Measurements from ENCODE around the gene TMEM121. TPM values are rescaled to one million over a fixed set of nuclear protein-coding genes. Genes with fewer than 3 reads are reported as not detected.

The TMEM121 gene
- total RNA-seq, 1 experiment from 2014 or later: not detected

GRCh38 chr14:105500036-105500725 is 26.2 kb upstream of the TMEM121 start:
- peaks cover 34% of the 10 kb centered on the region for H3K36me3 Mint-ChIP-seq (ENCODE audit: insufficient read depth, unreplicated experiment)
- no peaks in the 10 kb centered on the region for H3K36me3 ChIP-seq (ENCODE audit: control insufficient read depth, insufficient read depth, low read length)
- TF ChIP-seq, protein P1, sequence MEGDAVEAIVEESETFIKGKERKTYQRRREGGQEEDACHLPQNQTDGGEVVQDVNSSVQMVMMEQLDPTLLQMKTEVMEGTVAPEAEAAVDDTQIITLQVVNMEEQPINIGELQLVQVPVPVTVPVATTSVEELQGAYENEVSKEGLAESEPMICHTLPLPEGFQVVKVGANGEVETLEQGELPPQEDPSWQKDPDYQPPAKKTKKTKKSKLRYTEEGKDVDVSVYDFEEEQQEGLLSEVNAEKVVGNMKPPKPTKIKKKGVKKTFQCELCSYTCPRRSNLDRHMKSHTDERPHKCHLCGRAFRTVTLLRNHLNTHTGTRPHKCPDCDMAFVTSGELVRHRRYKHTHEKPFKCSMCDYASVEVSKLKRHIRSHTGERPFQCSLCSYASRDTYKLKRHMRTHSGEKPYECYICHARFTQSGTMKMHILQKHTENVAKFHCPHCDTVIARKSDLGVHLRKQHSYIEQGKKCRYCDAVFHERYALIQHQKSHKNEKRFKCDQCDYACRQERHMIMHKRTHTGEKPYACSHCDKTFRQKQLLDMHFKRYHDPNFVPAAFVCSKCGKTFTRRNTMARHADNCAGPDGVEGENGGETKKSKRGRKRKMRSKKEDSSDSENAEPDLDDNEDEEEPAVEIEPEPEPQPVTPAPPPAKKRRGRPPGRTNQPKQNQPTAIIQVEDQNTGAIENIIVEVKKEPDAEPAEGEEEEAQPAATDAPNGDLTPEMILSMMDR (IDR thresholded peaks at IDR 0.05; ENCODE audit: insufficient read depth in 1 of 2, low read depth in 1 of 2, low read length in 1 of 2, severe bottlenecking in 1 of 2, unreplicated experiment in 1 of 2): no peak
- H3K9me3 ChIP-seq: no peaks in the 10 kb centered on the region
- POLR2A ChIA-PET: no interaction called here
- peaks cover 2% of the 10 kb centered on the region for H3K27me3 Mint-ChIP-seq (ENCODE audit: insufficient read depth, unreplicated experiment)
- no peak overlapping the region for H3K4me3 ChIP-seq (ENCODE audit: low read depth, low read length)
- intact Hi-C loops (cut with micrococcal nuclease; ENCODE audit: unreplicated experiment): no loop called here
- H3K9me3 Mint-ChIP-seq (ENCODE audit: unreplicated experiment): no peaks in the 10 kb centered on the region
- DNase-seq: no peak
- no peak overlapping the region for H3K4me3 Mint-ChIP-seq (ENCODE audit: unreplicated experiment)
- no TSS peak for BruUV-seq (replicated peaks)
- CTCF ChIA-PET: no interaction called here
- no peaks in the 10 kb centered on the region for H3K27me3 ChIP-seq (replicated peaks; ENCODE audit: control insufficient read depth, insufficient read depth, low read length)
- H3K27ac Mint-ChIP-seq (ENCODE audit: unreplicated experiment): no peak overlapping the region
- no peaks in the 10 kb centered on the region for H3K4me1 ChIP-seq
- no peaks in the 10 kb centered on the region for H3K4me1 Mint-ChIP-seq (ENCODE audit: low read depth, unreplicated experiment)

GRCh38 chr14:105500726-105501101 is 25.7 kb upstream of the TMEM121 start:
- BruUV-seq (replicated peaks): no TSS peak
- H3K9me3 Mint-ChIP-seq (ENCODE audit: unreplicated experiment): no peaks in the 10 kb centered on the region
- H3K36me3 ChIP-seq (ENCODE audit: control insufficient read depth, insufficient read depth, low read length): no peaks in the 10 kb centered on the region
- ChIA-PET CTCF (no interaction called here), POLR2A (no interaction called here)
- no peaks in the 10 kb centered on the region for H3K4me1 Mint-ChIP-seq (ENCODE audit: low read depth, unreplicated experiment)
- no peaks in the 10 kb centered on the region for H3K27me3 ChIP-seq (replicated peaks; ENCODE audit: control insufficient read depth, insufficient read depth, low read length)
- peaks cover 34% of the 10 kb centered on the region for H3K36me3 Mint-ChIP-seq (ENCODE audit: insufficient read depth, unreplicated experiment)
- H3K4me1 ChIP-seq: no peaks in the 10 kb centered on the region
- peaks cover 2% of the 10 kb centered on the region for H3K27me3 Mint-ChIP-seq (ENCODE audit: insufficient read depth, unreplicated experiment)
- H3K9me3 ChIP-seq: no peaks in the 10 kb centered on the region
- intact Hi-C loops (cut with micrococcal nuclease; ENCODE audit: unreplicated experiment): no loop called here
- H3K4me3 ChIP-seq (ENCODE audit: low read depth, low read length): no peak overlapping the region
- no peak overlapping the region for H3K27ac Mint-ChIP-seq (ENCODE audit: unreplicated experiment)
- no peak overlapping the region for H3K4me3 Mint-ChIP-seq (ENCODE audit: unreplicated experiment)
- TF ChIP-seq, protein P1 (IDR thresholded peaks at IDR 0.05; ENCODE audit: insufficient read depth in 1 of 2, low read depth in 1 of 2, low read length in 1 of 2, severe bottlenecking in 1 of 2, unreplicated experiment in 1 of 2): no peak
- DNase-seq: no peak

DNA sequence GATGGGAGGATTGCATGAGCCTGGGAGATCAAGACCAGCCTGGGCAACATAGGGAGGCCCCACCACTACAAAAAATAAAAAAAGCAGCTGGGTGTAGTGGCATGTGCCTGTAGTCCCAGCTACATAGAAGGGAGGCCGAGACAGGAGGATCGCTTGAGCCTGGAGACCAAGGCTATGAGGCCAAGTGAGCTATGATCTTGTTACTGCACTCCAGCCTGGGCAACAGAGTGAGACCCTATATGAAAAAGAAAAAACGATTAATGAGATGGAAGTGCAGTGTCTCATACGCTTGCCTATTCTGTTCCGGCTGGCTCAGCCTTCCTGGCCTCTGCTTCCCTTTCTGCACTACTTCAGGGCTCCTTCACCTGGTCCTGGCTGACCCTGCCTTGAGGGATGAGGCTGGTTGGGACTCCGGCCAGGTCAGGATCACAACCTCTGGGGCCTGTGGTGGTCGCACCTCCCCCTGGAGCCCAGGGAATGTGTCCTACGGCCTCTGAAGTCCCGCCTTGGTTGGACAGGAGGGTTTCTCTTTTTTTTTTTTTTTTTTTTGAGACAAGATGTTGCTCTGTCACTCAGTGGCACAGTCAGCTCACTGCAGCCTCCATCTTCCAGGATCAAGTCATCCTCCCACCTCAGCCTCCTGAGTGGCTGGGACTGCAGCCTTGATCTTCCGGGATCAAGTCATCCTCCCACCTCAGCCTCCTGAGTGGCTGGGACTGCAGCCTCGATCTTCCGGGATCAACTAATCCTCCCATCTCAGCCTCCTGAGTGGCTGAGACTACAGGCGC is 24.7 kb upstream of the TMEM121 start:
- intact Hi-C loops (cut with micrococcal nuclease; ENCODE audit: unreplicated experiment): no loop called here
- Histone ChIP-seq H3K4me3 (ENCODE audit: low read depth, low read length) (no peak overlapping the region), H3K36me3 (ENCODE audit: control insufficient read depth, insufficient read depth, low read length) (no peaks in the 10 kb centered on the region), H3K9me3 (no peaks in the 10 kb centered on the region), H3K27me3 (replicated peaks; ENCODE audit: control insufficient read depth, insufficient read depth, low read length) (no peaks in the 10 kb centered on the region), H3K4me1 (no peaks in the 10 kb centered on the region)
- TF ChIP-seq, protein P1 (IDR thresholded peaks at IDR 0.05; ENCODE audit: insufficient read depth in 1 of 2, low read depth in 1 of 2, low read length in 1 of 2, severe bottlenecking in 1 of 2, unreplicated experiment in 1 of 2): no peak
- H3K36me3 Mint-ChIP-seq (ENCODE audit: insufficient read depth, unreplicated experiment): peaks cover 34% of the 10 kb centered on the region
- ChIA-PET CTCF (no interaction called here), POLR2A (no interaction called here)
- no peak for DNase-seq
- no TSS peak for BruUV-seq (replicated peaks)
- H3K4me3 Mint-ChIP-seq (ENCODE audit: unreplicated experiment): no peak overlapping the region
- H3K27me3 Mint-ChIP-seq (ENCODE audit: insufficient read depth, unreplicated experiment): peaks cover 2% of the 10 kb centered on the region
- H3K4me1 Mint-ChIP-seq (ENCODE audit: low read depth, unreplicated experiment): no peaks in the 10 kb centered on the region
- H3K9me3 Mint-ChIP-seq (ENCODE audit: unreplicated experiment): no peaks in the 10 kb centered on the region
- no peak overlapping the region for H3K27ac Mint-ChIP-seq (ENCODE audit: unreplicated experiment)
